HFF-Myc (cell line): ENCODE measurements around the gene EPHA5.

Experiments used
- DNase-seq: peaks from one replicate; pipeline ENCODE4 v3.0.0-alpha.2; 2011; ENCODE audit warnings: low read depth; ENCODE audit errors: extremely low read depth
- H3K4me3 ChIP-seq: replicated peaks from 2 replicates; pipeline ENCODE4 v1.5.1; 2011; ENCODE audit warnings: low read depth, mild to moderate bottlenecking, control low read depth, low read length
- TF ChIP-seq, protein P1 (sequence below): IDR thresholded peaks from 2 replicates; pipeline ENCODE4 v1.5.1; 2012; ENCODE audit warnings: mild to moderate bottlenecking, low read depth, low read length, control low read depth; ENCODE audit errors: missing control alignments

Gene EPHA5

GRCh38 chr4:65302145-65302544 is 368.1 kb downstream of the EPHA5 start:
- TF ChIP-seq, protein P1, sequence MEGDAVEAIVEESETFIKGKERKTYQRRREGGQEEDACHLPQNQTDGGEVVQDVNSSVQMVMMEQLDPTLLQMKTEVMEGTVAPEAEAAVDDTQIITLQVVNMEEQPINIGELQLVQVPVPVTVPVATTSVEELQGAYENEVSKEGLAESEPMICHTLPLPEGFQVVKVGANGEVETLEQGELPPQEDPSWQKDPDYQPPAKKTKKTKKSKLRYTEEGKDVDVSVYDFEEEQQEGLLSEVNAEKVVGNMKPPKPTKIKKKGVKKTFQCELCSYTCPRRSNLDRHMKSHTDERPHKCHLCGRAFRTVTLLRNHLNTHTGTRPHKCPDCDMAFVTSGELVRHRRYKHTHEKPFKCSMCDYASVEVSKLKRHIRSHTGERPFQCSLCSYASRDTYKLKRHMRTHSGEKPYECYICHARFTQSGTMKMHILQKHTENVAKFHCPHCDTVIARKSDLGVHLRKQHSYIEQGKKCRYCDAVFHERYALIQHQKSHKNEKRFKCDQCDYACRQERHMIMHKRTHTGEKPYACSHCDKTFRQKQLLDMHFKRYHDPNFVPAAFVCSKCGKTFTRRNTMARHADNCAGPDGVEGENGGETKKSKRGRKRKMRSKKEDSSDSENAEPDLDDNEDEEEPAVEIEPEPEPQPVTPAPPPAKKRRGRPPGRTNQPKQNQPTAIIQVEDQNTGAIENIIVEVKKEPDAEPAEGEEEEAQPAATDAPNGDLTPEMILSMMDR = no peak
- no peak overlapping the region for H3K4me3 ChIP-seq
- DNase-seq = no peak

DNA sequence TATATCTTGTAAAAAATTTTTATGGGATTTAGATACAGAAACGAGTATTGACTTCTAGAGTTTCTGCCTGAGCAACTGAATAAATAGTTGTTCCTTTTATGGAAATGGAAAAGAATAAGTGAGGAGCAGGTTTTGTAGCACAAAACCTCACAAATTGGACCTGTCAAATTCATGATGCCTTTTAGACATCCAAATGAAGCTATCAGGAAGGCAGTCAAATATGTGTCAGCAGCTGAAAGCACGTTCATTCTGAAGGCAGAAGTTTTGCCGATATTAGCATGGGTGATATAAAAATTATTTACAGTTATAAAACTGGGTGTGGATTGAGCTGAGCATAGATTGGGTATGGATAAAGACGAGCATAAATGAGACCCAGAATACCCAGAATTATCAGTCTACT is 374.0 kb downstream of the EPHA5 start:
- no peak overlapping the region for H3K4me3 ChIP-seq
- no peak for DNase-seq
- TF ChIP-seq, protein P1 = no peak

DNA sequence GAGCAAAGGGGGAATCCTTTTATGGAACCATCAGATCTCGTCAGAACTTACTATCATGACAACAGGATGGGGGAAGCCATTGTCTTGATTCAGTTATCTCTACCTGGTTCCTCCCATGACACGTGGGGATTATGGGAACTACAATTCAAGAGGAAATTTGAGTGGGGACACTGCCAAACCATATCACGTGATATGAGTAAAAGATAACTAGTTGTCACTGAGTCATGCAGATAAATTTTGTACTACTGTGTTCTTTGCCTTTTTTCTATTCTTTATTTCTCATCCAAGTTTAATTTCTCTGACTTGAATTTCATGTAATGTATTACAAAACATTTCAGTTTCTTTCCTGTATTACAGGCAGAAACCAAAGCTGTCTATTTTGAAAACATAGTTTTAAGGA is 383.2 kb downstream of the EPHA5 start:
- DNase-seq = no peak
- TF ChIP-seq, protein P1 = no peak
- no peak overlapping the region for H3K4me3 ChIP-seq
